Stimulated activated memory B cell treated with anti-CD40 and anti-IgM and Interleukin-4, amounts not matched to agents 10 μg/mL and 1 μg/mL and 100 μg/mL, for 72 hours (primary cell): ENCODE results near the gene PEMT.
"Not testable (repeated sequence)": the region's sequence is repeated elsewhere in the genome, so short reads cannot be mapped to it uniquely, and the experiment has no call there.

ENCODE experiments used
- ATAC-seq: fragments of 150-1000 bp; cut with Tn5 transposase; 2 replicates; pipeline ENCODE4 v1.10.0; 2021
- H3K27ac Mint-ChIP-seq: one replicate; pipeline ENCODE4 v1.8.0; 2022; ENCODE audit warnings: mild to moderate bottlenecking, mixed read lengths
- H3K27me3 Mint-ChIP-seq: one replicate; pipeline ENCODE4 v1.8.0; 2022; ENCODE audit warnings: mixed read lengths
- H3K36me3 Mint-ChIP-seq: one replicate; pipeline ENCODE4 v1.8.0; 2022; ENCODE audit warnings: mixed read lengths
- H3K4me1 Mint-ChIP-seq: one replicate; pipeline ENCODE4 v1.8.0; 2022; ENCODE audit warnings: mixed read lengths
- H3K4me3 Mint-ChIP-seq: one replicate; pipeline ENCODE4 v1.8.0; 2022; ENCODE audit warnings: mild to moderate bottlenecking, moderate library complexity, mixed read lengths
- H3K9me3 Mint-ChIP-seq: one replicate; pipeline ENCODE4 v1.8.0; 2022; ENCODE audit warnings: mixed read lengths

PEMT gene

GRCh38 chr17:17494499-17494869 is 97.0 kb downstream of the PEMT start:
- Mint-ChIP-seq H3K9me3 (no peaks in the 10 kb centered on the region), H3K4me1 (peaks cover 21% of the 10 kb centered on the region), H3K36me3 (peaks cover 23% of the 10 kb centered on the region), H3K27ac (no peak overlapping the region), H3K4me3 (peak overlapping the region; percentile 50), H3K27me3 (peaks cover 29% of the 10 kb centered on the region)
- ATAC-seq: no peak

GRCh38 chr17:17493986-17494466 is 97.5 kb downstream of the PEMT start:
- peaks cover 23% of the 10 kb centered on the region for H3K36me3 Mint-ChIP-seq
- no peak overlapping the region for H3K4me3 Mint-ChIP-seq
- ATAC-seq: no peak
- no peaks in the 10 kb centered on the region for H3K9me3 Mint-ChIP-seq
- H3K27ac Mint-ChIP-seq: no peak overlapping the region
- peaks cover 26% of the 10 kb centered on the region for H3K27me3 Mint-ChIP-seq
- H3K4me1 Mint-ChIP-seq: peaks cover 21% of the 10 kb centered on the region

DNA sequence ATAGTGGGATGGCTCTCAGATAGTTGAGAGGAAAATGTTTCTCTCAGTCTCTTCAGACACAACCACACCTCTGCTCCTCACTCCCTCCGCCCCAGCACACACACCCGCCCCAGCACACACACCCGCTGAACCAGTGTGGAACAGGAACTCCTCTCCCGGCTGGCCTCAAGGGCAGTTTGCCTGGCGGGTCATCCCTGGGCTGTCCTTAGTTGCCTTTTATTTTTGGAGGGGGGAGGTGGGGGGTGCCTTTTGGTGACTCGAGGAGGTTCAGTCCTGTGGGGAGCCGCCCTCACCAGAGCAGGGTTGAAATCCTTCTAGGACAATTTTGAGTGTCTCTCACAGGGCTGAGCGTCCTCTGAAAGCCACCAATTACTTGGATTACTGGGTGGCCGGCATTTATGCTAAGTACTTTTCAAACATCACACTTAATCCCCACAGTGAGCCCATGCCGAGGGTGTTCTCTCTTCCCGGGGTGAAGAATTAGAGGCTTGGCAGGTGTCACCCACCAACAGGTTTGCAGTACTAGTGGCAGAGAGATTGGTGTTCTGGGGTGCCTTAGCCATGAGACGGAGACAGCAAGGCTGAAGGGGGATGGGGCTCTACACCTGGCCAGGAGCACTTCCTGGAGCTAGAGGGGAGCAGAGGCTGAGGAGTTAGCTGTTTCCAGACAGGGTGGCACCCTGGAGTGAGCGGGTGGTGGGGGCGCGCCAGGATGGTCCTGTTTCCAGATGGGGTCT is 98.1 kb downstream of the PEMT start:
- peaks cover 23% of the 10 kb centered on the region for H3K36me3 Mint-ChIP-seq
- ATAC-seq: no peak
- H3K4me1 Mint-ChIP-seq: peaks cover 21% of the 10 kb centered on the region
- no peaks in the 10 kb centered on the region for H3K9me3 Mint-ChIP-seq
- no peak overlapping the region for H3K27ac Mint-ChIP-seq
- H3K4me3 Mint-ChIP-seq: no peak overlapping the region
- peaks cover 20% of the 10 kb centered on the region for H3K27me3 Mint-ChIP-seq

DNA sequence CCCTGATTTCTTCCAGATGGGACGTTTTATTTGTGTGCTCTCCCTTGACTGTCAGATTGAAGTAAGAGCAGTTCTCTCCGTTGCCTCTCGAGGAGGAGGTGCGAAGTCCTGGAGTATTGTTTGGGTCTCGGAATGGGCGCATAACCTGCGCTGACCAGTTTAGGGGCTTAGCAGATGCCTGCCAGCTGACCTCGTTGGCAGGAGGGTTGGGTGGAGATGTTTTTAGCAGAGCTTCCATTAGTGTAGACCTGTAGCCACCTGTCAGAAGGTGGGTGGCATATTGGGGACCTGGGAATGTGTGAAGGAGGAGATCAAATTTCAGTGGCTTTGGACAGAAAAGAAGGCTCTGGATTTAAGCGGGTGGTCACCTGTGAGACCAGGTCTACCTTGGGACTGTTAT is 98.9 kb downstream of the PEMT start:
- no peaks in the 10 kb centered on the region for H3K9me3 Mint-ChIP-seq
- H3K27ac Mint-ChIP-seq: no peak overlapping the region
- H3K36me3 Mint-ChIP-seq: peaks cover 30% of the 10 kb centered on the region
- H3K27me3 Mint-ChIP-seq: peaks cover 12% of the 10 kb centered on the region
- ATAC-seq: no peak
- H3K4me1 Mint-ChIP-seq: peaks cover 21% of the 10 kb centered on the region
- no peak overlapping the region for H3K4me3 Mint-ChIP-seq

DNA sequence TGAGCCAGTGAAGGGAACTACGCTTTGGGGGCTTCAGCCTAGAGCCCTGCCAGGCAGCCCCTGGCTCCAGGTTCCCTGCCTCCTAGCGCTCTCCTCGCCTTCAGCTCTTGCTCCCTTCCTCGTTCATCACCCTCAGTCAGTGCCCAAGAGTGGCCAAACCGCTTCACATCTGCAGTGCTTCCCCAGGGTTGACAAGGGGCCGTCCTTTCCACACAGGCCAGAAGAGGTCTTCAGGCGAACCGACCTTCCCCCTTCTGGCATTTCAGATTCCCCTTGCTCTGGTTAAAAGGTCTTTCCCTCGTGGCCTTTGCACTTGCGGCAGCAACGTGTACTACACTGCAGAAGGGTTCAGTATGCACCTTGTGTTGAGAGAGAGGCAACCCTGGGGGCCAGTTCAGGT is 99.4 kb downstream of the PEMT start:
- Mint-ChIP-seq H3K36me3 (peaks cover 35% of the 10 kb centered on the region), H3K27me3 (peaks cover 12% of the 10 kb centered on the region), H3K9me3 (no peaks in the 10 kb centered on the region), H3K4me3 (no peak overlapping the region), H3K4me1 (peaks cover 16% of the 10 kb centered on the region), H3K27ac (no peak overlapping the region)
- ATAC-seq: no peak

DNA sequence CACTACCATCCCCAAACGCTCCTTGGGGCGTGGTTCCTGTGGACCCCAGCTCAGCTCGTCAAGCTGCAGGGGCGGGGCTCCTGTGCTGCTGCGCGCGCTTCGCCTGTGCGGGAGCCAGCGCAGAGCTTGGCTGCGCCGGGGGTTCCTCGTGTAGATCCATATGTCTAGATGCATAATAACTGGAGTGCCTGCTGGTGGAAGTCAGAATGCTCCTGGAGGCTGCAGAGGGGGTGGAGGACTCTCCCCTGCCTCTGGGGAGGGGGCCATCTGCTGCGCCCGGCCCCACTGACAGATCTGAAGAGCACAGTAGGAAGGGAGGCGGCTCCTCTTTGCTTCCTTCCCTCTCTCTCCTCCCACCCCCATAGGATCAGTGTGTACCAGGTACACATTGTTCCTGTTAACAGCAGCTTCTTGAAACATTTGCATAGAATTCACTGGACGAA is 99.9 kb downstream of the PEMT start:
- H3K4me1 Mint-ChIP-seq: peaks cover 15% of the 10 kb centered on the region
- H3K36me3 Mint-ChIP-seq: peaks cover 37% of the 10 kb centered on the region
- H3K9me3 Mint-ChIP-seq: no peaks in the 10 kb centered on the region
- H3K27ac Mint-ChIP-seq: no peak overlapping the region
- no peak overlapping the region for H3K4me3 Mint-ChIP-seq
- peaks cover 12% of the 10 kb centered on the region for H3K27me3 Mint-ChIP-seq
- ATAC-seq: no peak

DNA sequence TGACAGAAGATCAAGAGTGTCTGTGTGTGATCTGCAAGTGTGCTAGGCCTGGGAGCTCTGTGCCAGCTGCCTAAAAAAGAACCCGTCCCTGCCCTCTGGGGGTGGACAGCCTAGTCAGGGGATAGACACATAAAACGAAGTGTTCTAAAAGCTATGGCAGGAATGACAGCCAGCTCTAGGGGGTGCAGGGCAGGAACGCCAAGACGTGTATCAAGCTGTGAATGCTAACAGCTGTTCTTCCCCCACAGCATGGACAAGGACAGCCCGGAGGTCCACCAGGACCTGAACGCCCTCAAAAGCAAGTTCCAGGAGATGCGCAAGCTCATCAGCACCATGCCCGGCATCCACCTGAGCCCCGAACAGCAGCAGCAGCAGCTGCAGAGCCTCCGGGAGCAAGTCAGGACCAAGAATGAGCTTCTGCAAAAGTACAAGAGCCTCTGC is 100.5 kb downstream of the PEMT start:
- H3K36me3 Mint-ChIP-seq: peaks cover 37% of the 10 kb centered on the region
- H3K27ac Mint-ChIP-seq: no peak overlapping the region
- ATAC-seq: no peak
- peaks cover 11% of the 10 kb centered on the region for H3K27me3 Mint-ChIP-seq
- H3K4me1 Mint-ChIP-seq: peaks cover 15% of the 10 kb centered on the region
- no peaks in the 10 kb centered on the region for H3K9me3 Mint-ChIP-seq
- H3K4me3 Mint-ChIP-seq: no peak overlapping the region

DNA sequence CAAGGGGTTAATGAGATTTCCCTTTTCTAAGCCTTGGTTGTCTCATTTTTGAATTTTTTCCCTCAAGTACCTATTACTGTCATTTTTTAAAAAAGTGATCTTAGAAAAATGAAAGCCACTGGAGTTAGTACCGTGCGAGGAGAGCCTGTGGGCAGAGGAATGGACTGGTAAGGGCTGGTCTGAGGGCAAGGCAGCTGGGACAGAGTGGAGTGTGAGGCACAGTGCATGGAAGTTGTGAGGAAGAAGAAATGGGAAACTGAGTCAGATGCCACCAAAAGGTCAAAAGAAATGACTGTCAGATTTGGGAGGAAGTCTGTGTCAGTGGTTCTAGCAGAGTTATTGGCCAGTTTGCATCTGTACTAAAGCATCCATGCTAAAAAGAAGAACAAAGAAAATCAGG is 103.5 kb downstream of the PEMT start:
- H3K9me3 Mint-ChIP-seq: no peaks in the 10 kb centered on the region
- no peaks in the 10 kb centered on the region for H3K27me3 Mint-ChIP-seq
- ATAC-seq: no peak
- peaks cover 49% of the 10 kb centered on the region for H3K36me3 Mint-ChIP-seq
- no peak overlapping the region for H3K27ac Mint-ChIP-seq
- peaks cover 16% of the 10 kb centered on the region for H3K4me1 Mint-ChIP-seq
- no peak overlapping the region for H3K4me3 Mint-ChIP-seq

GRCh38 chr17:17486416-17486815 is 105.1 kb downstream of the PEMT start:
- H3K27ac Mint-ChIP-seq, ATAC-seq, H3K27me3 Mint-ChIP-seq, H3K9me3 Mint-ChIP-seq, H3K4me3 Mint-ChIP-seq: not testable (repeated sequence)
- Mint-ChIP-seq H3K4me1 (peaks cover 30% of the 10 kb centered on the region), H3K36me3 (peaks cover 37% of the 10 kb centered on the region)

DNA sequence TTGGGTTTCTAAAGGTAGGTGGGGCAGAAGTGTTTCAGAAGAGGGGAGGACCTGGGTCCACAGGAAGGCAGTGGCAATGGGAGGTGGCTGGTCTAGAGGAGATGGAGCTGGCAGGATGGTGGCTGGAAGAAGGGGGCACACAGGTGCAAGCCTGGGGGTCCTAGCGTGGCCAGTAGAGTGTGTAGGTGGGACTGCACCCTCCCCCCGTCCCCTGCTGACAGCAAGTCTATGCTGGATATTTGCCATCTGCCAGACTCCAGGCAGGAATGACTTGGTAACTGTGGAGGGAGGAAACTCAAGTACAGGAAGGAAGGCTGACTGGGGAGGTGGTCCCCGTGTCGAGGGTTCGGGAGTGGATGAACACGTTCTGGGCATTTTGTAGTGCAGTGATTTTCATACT is 106.1 kb downstream of the PEMT start:
- H3K4me3 Mint-ChIP-seq: no peak overlapping the region
- H3K4me1 Mint-ChIP-seq: peaks cover 37% of the 10 kb centered on the region
- peaks cover 29% of the 10 kb centered on the region for H3K36me3 Mint-ChIP-seq
- H3K27me3 Mint-ChIP-seq: no peaks in the 10 kb centered on the region
- H3K9me3 Mint-ChIP-seq: no peaks in the 10 kb centered on the region
- no peak for ATAC-seq
- H3K27ac Mint-ChIP-seq: no peak overlapping the region

DNA sequence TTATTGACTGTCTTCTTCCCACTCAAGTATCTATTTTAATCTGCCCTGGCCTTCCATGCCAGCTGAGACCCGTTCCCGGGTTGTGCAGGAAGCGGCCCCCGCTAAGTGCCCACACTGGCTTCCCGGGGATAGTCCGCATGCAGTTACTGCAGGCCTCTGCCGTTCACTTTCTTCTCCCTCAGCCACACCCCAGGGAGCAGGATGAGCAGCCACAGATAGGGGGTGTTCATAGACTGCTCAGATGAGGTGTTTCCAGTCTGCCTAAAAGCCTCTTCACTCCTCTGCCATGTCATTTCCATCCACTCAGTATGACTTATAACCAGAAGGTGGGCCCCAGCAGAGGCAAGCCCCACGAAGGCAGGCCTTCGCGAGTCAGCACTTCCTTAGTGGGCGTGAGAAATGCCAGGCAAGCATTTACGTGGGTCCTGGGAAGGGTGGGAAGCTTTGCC is 107.0 kb downstream of the PEMT start:
- Mint-ChIP-seq H3K4me1 (peaks cover 41% of the 10 kb centered on the region), H3K27ac (no peak overlapping the region), H3K9me3 (no peaks in the 10 kb centered on the region), H3K36me3 (peaks cover 29% of the 10 kb centered on the region), H3K4me3 (no peak overlapping the region), H3K27me3 (no peaks in the 10 kb centered on the region)
- no peak for ATAC-seq

- no peaks in the 10 kb centered on the region for H3K9me3 Mint-ChIP-seq
- peaks cover 61% of the 10 kb centered on the region for H3K4me1 Mint-ChIP-seq
- no peak for ATAC-seq
- peaks cover 15% of the 10 kb centered on the region for H3K36me3 Mint-ChIP-seq
- no peak overlapping the region for H3K4me3 Mint-ChIP-seq
- no peaks in the 10 kb centered on the region for H3K27me3 Mint-ChIP-seq
- H3K27ac Mint-ChIP-seq: no peak overlapping the region
Observed at GRCh38 chr17:17481860-17482259, 109.6 kb downstream of the PEMT start.

- Mint-ChIP-seq H3K27me3 (peaks cover under 1% of the 10 kb centered on the region), H3K4me3 (no peak overlapping the region), H3K9me3 (no peaks in the 10 kb centered on the region), H3K27ac (no peak overlapping the region), H3K4me1 (peaks cover 61% of the 10 kb centered on the region), H3K36me3 (peaks cover 13% of the 10 kb centered on the region)
- no peak for ATAC-seq
Observed at GRCh38 chr17:17480593-17481148, 110.8 kb downstream of the PEMT start.

GRCh38 chr17:17479209-17479608 is 112.3 kb downstream of the PEMT start:
- no peak for ATAC-seq
- Mint-ChIP-seq H3K4me3 (no peak overlapping the region), H3K9me3 (no peaks in the 10 kb centered on the region), H3K36me3 (peaks cover 6% of the 10 kb centered on the region), H3K27me3 (peaks cover 7% of the 10 kb centered on the region), H3K27ac (no peak overlapping the region), H3K4me1 (peaks cover 50% of the 10 kb centered on the region)

- Mint-ChIP-seq H3K4me3 (peak within 1 kb of the TSS; percentile 91), H3K27me3 (peaks cover 8% of the 10 kb centered on the region), H3K4me1 (peaks cover 34% of the 10 kb centered on the region), H3K9me3 (no peaks in the 10 kb centered on the region), H3K36me3 (no peaks in the 10 kb centered on the region), H3K27ac (peak within 1 kb of the TSS; percentile 91)
- peak; percentile 96 for ATAC-seq
Observed at GRCh38 chr17:17476865-17477467, 114.5 kb downstream of the PEMT start, which contains the start of gene MED9. Gene MED9, plus strand, starts transcription at chr17:17477000. Its CDS starts 42 bp downstream, at chr17:17477042.
